ENCODE results near the gene DCLK1. TPM values are rescaled to one million over a fixed set of nuclear protein-coding genes. Genes with fewer than 3 reads are reported as not detected.

Gene DCLK1
- total RNA-seq, 6 experiments from 2014 or later: 0.07 to 0.12 (median 0.10) TPM; not detected in 2

DNA sequence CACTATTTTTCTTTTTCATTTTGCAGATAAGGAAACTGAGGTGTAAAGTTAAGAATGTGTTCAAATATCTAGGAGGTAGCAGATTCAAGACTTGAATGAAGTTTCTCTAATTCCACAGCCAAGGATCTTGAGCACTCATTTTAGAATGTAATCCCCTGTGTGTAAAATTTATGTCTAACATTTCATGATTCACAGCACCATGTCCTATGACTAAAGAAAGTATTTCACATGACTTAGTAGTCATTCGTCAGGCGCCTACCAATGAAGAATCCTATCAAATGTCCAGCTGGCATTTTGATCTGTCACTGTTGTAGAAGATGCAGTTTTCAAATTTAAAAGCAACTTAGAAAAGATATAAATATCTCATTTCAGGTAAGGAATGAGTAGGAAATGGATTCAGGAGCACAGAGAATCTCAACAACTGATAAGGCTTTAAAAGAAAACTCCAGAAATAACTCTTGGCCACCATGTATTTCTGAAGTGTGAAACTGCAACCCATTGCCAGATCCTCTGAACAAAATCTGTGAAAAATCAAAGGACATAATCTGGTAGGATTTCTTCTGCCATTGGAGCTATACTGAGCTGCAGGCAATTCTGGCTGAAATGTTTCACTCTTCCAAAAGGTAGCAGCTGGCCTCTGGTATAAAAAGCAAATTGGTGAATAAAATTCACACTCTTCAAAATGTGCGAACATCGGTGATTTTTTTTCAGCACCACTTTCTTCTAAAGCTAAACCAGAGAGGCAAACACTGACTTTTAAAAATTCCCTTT lies 92.2 kb downstream of the DCLK1 start:
- TF ChIP-seq, protein P1, sequence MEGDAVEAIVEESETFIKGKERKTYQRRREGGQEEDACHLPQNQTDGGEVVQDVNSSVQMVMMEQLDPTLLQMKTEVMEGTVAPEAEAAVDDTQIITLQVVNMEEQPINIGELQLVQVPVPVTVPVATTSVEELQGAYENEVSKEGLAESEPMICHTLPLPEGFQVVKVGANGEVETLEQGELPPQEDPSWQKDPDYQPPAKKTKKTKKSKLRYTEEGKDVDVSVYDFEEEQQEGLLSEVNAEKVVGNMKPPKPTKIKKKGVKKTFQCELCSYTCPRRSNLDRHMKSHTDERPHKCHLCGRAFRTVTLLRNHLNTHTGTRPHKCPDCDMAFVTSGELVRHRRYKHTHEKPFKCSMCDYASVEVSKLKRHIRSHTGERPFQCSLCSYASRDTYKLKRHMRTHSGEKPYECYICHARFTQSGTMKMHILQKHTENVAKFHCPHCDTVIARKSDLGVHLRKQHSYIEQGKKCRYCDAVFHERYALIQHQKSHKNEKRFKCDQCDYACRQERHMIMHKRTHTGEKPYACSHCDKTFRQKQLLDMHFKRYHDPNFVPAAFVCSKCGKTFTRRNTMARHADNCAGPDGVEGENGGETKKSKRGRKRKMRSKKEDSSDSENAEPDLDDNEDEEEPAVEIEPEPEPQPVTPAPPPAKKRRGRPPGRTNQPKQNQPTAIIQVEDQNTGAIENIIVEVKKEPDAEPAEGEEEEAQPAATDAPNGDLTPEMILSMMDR (IDR thresholded peaks at IDR 0.05): no peak
- no peak for TF ChIP-seq POLR2A (IDR thresholded peaks at IDR 0.05)
- ATAC-seq (no peak), DNase-seq (no peak)
- H3K27me3 ChIP-seq: no peaks in the 10 kb centered on the region
- intact Hi-C loops (cut with DNase I): no loop called here
- no peak overlapping the region for H3K4me3 ChIP-seq
- H3K4me1 ChIP-seq: no peaks in the 10 kb centered on the region
- no peaks in the 10 kb centered on the region for H3K36me3 ChIP-seq
- no peak overlapping the region for H3K27ac ChIP-seq
- WGBS (ENCODE audit: insufficient coverage, low coverage, low lambda C conversion rate, missing lambda C conversion rate): 73% methylated on average over 4 of the region's 4 CpGs
- no peaks in the 10 kb centered on the region for H3K9me3 ChIP-seq

DNA sequence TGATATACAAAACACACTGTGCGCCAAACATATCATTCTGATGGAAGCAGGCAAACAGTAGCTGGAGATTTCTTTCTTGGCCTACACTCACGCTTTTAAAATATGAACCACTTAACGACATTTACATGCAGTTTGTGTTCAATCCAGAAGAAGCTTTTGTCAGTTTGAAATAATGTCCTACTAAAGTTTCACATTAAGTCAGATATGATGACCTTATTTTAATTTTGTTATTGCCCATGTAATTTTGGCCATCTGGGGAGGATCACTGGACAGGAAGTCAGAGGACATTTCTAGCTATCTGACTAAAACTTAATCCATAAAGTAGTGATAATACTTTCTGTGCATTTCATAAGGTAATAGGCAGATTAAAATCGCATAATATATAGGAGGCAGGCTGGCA lies 98.1 kb downstream of the DCLK1 start:
- TF ChIP-seq POLR2A (IDR thresholded peaks at IDR 0.05): no peak
- TF ChIP-seq, protein P1 (IDR thresholded peaks at IDR 0.05): no peak
- H3K27me3 ChIP-seq: no peaks in the 10 kb centered on the region
- intact Hi-C loops (cut with DNase I): no loop called here
- H3K27ac ChIP-seq: no peak overlapping the region
- ATAC-seq (no peak), DNase-seq (no peak)
- H3K36me3 ChIP-seq: no peaks in the 10 kb centered on the region
- no peaks in the 10 kb centered on the region for H3K9me3 ChIP-seq
- WGBS (ENCODE audit: insufficient coverage, low coverage, low lambda C conversion rate, missing lambda C conversion rate): 60% methylated on average over 4 of the region's 4 CpGs
- H3K4me1 ChIP-seq: no peaks in the 10 kb centered on the region
- no peak overlapping the region for H3K4me3 ChIP-seq

DNA sequence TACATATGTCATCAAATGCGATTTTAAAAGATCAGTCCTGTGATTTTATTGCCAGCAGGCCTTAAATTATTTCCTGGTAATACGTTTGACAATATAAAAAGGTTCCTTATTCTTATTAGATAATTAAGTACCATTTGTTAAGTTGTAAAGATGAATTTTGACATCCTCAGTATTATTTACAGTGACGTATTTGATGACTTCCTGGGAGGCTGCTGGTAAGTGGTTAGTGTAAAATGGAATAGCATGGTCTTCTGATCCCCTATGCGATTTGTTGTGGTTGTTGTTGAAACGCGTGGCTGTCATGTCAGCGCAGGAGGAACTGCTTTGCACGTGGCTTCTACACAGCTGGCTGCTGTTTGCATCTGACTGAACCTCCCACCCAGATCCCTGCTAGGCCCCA lies 99.7 kb downstream of the DCLK1 start:
- Histone ChIP-seq H3K27me3 (no peaks in the 10 kb centered on the region), H3K4me3 (no peak overlapping the region), H3K36me3 (no peaks in the 10 kb centered on the region), H3K4me1 (no peaks in the 10 kb centered on the region), H3K27ac (no peak overlapping the region), H3K9me3 (no peaks in the 10 kb centered on the region)
- 59% methylated on average over 8 of the region's 8 CpGs for WGBS (ENCODE audit: insufficient coverage, low coverage, low lambda C conversion rate, missing lambda C conversion rate)
- intact Hi-C loops (cut with DNase I): no loop called here
- ATAC-seq (no peak), DNase-seq (no peak)
- TF ChIP-seq, protein P1 (IDR thresholded peaks at IDR 0.05): no peak
- TF ChIP-seq POLR2A (IDR thresholded peaks at IDR 0.05): no peak

DNA sequence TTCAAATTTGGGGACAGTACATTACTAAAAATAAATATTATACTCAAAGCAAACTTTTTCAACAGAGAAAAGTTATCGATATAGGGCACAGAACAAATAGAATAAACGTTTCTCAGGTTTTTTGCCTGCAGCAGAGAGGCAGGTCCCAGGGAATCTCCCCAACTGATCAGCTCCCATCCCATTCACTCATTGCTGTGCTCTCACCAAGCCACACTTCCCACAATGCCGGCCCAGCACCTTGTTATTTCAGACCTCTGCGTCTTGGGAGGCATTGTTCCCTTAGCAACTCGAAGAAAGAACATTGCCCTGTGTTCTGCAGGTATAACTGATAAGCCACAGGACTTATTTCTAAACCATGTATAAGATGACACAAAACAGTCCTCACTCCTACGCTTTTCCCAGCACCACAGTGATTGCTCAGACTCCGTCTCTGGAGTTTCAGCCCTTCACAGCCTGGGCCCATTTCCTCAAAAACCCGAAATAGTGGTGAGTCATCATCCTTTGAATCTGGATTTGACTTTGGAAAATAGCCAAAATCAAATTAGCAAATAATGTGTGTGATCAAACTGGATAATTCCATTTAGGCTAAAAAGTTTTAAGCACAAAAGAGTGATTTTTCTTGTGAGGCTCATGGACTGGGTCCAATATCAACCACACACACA lies 100.4 kb downstream of the DCLK1 start:
- Histone ChIP-seq H3K27me3 (no peaks in the 10 kb centered on the region), H3K9me3 (no peaks in the 10 kb centered on the region), H3K4me1 (no peaks in the 10 kb centered on the region), H3K27ac (no peak overlapping the region), H3K4me3 (no peak overlapping the region), H3K36me3 (no peaks in the 10 kb centered on the region)
- ATAC-seq (no peak), DNase-seq (no peak)
- TF ChIP-seq, protein P1 (IDR thresholded peaks at IDR 0.05): no peak
- TF ChIP-seq POLR2A (IDR thresholded peaks at IDR 0.05): no peak
- intact Hi-C loops (cut with DNase I): no loop called here
- 48% methylated on average over 8 of the region's 8 CpGs for WGBS (ENCODE audit: insufficient coverage, low coverage, low lambda C conversion rate, missing lambda C conversion rate)

All from right lobe of liver (tissue), 6 donors.